MCF 10A (cell line): ENCODE data around the gene DENND2A. TPM values are rescaled to one million over a fixed set of nuclear protein-coding genes. Genes with fewer than 3 reads are reported as not detected.

Source experiments
- BruUV-seq: library from RNA; stranded (reverse); fragments of 400-500 nt; replicated peaks from 2 replicates; lab custom pipeline; 2021; lab: Mats Ljungman, UMichigan
- CTCF ChIA-PET: fragments of 300-600 bp; sonication (Branson Sonifier 250); formaldehyde crosslinking; extraction: SDS; loops from one replicate; lab custom pipeline; 2021; ENCODE audit warnings: antibody characterized with exemption, inconsistent platforms; lab: Yijun Ruan, JAX
- POLR2A ChIA-PET: fragments of 300-600, 350-650 bp; sonication (Branson Sonifier 250); formaldehyde crosslinking; extraction: SDS; loops from one replicate; lab custom pipeline; 2020; ENCODE audit warnings: antibody characterized with exemption, inconsistent platforms; lab: Yijun Ruan, JAX
- DNase-seq: peaks from one replicate; pipeline ENCODE4 v3.0.0-alpha.2; 2018; ENCODE audit not compliant: unreplicated experiment
- H3K27ac Mint-ChIP-seq: one replicate; pipeline ENCODE4 v1.8.0; 2022; ENCODE audit warnings: mild to moderate bottlenecking, low read depth, mixed read lengths; ENCODE audit not compliant: unreplicated experiment
- H3K27me3 Mint-ChIP-seq: one replicate; pipeline ENCODE4 v1.8.0; 2022; ENCODE audit warnings: mixed read lengths; ENCODE audit not compliant: insufficient read depth, unreplicated experiment
- H3K36me3 Mint-ChIP-seq: one replicate; pipeline ENCODE4 v1.8.0; 2022; ENCODE audit warnings: mild to moderate bottlenecking, moderate library complexity, mixed read lengths; ENCODE audit not compliant: insufficient read depth, unreplicated experiment
- H3K4me1 Mint-ChIP-seq: one replicate; pipeline ENCODE4 v1.8.0; 2022; ENCODE audit warnings: mixed read lengths; ENCODE audit not compliant: insufficient read depth, unreplicated experiment
- H3K4me3 Mint-ChIP-seq: one replicate; pipeline ENCODE4 v1.8.0; 2022; ENCODE audit warnings: mild to moderate bottlenecking, moderate library complexity, mixed read lengths; ENCODE audit not compliant: unreplicated experiment
- H3K9me3 Mint-ChIP-seq: one replicate; pipeline ENCODE4 v1.8.0; 2022; ENCODE audit warnings: mixed read lengths; ENCODE audit not compliant: unreplicated experiment
- CTCF ChIP-seq: fragments of 200-600 bp; IDR thresholded peaks from one replicate; pipeline ENCODE4 v1.8.0; 2022; ENCODE audit warnings: antibody characterized with exemption, mild to moderate bottlenecking; ENCODE audit not compliant: unreplicated experiment
- intact Hi-C: fragments of 100-400 bp; cut with micrococcal nuclease; formaldehyde crosslinking; loops from 2 replicates; pipeline ENCODE4 v1.14.1; 2022
- total RNA-seq: library from RNA; stranded (reverse); gene quantifications from 2 replicates; pipeline ENCODE4 v1.2.3, GENCODE V29; 2022

The DENND2A gene
- total RNA-seq, 1 experiment from 2014 or later, result 0.26 TPM

DNA sequence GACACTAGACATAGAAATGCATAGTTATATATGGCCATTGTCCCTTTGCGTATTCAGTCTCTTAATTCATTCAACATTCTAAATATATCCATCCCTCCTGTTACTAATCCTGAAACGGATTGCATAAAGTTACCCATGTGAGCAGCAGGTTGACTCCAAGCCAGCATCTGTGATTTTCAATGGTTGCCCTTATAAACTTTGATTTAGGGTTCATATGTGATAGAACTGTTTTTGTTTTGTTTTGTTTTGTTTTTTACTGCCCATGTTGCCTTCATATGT lies 13.4 kb upstream of the DENND2A start:
- no peaks in the 10 kb centered on the region for H3K27me3 Mint-ChIP-seq
- ChIA-PET POLR2A (interaction anchor here (1.6 kb wide), 1 partner anchor 136 kb away, joined by 14 read pairs; no protein-coding TSS in a partner anchor), CTCF (interaction anchor here (0.6 to 6.5 kb wide), 27 partner anchors 10 to 276 kb away, joined by 3 to 118 read pairs (median 4); partner anchors contain the start of gene MKRN1)
- H3K4me1 Mint-ChIP-seq, result peaks cover 42% of the 10 kb centered on the region
- H3K36me3 Mint-ChIP-seq, result peaks cover 4% of the 10 kb centered on the region
- H3K9me3 Mint-ChIP-seq, result no peaks in the 10 kb centered on the region
- no TSS peak for BruUV-seq
- DNase-seq, result no peak
- H3K4me3 Mint-ChIP-seq, result no peak overlapping the region
- no peak overlapping the region for H3K27ac Mint-ChIP-seq
- intact Hi-C loops, result no loop called here
- no peak for TF ChIP-seq CTCF

- POLR2A ChIA-PET, result interaction anchor here (1.6 kb wide), 1 partner anchor 136 kb away, joined by 14 read pairs; no protein-coding TSS in a partner anchor
- intact Hi-C loops, result loop anchor here (1.0 kb wide), 2 partner anchors 135 to 177 kb away; no protein-coding TSS in a partner anchor
- BruUV-seq, result no TSS peak
- Mint-ChIP-seq H3K27me3 (no peaks in the 10 kb centered on the region), H3K4me3 (no peak overlapping the region), H3K9me3 (no peaks in the 10 kb centered on the region), H3K4me1 (peaks cover 42% of the 10 kb centered on the region), H3K36me3 (peaks cover 4% of the 10 kb centered on the region), H3K27ac (no peak overlapping the region)
- peak; percentile 84 for DNase-seq
- CTCF ChIA-PET, result interaction anchor here (0.6 to 6.5 kb wide), 42 partner anchors 10 to 285 kb away, joined by 3 to 118 read pairs (median 4); partner anchors contain the start of gene MKRN1
- TF ChIP-seq CTCF, result peak; percentile 88
These were observed 12.9 kb upstream of the DENND2A start for GRCh38 chr7:140653319-140654108.

GRCh38 chr7:140650367-140650766 lies 9.8 kb upstream of the DENND2A start:
- TF ChIP-seq CTCF, result no peak
- Mint-ChIP-seq H3K4me1 (peaks cover 25% of the 10 kb centered on the region), H3K36me3 (peaks cover 4% of the 10 kb centered on the region), H3K27me3 (no peaks in the 10 kb centered on the region), H3K27ac (no peak overlapping the region), H3K4me3 (no peak overlapping the region), H3K9me3 (no peaks in the 10 kb centered on the region)
- intact Hi-C loops, result no loop called here
- CTCF ChIA-PET, result interaction anchor here (1.2 to 6.5 kb wide), 5 partner anchors 22 to 176 kb away, joined by 3 to 118 read pairs (median 5); no protein-coding TSS in a partner anchor
- POLR2A ChIA-PET, result no interaction called here
- BruUV-seq, result no TSS peak
- no peak for DNase-seq

- Mint-ChIP-seq H3K4me3 (no peak overlapping the region), H3K9me3 (no peaks in the 10 kb centered on the region), H3K4me1 (peaks cover 25% of the 10 kb centered on the region), H3K36me3 (peaks cover 4% of the 10 kb centered on the region), H3K27ac (peak overlapping the region; percentile 74), H3K27me3 (no peaks in the 10 kb centered on the region)
- BruUV-seq, result no TSS peak
- ChIA-PET POLR2A (interaction anchor here (0.7 to 1.2 kb wide), 3 partner anchors 40 to 171 kb away, joined by 3 to 4 read pairs (median 4); no protein-coding TSS in a partner anchor), CTCF (interaction anchor here (0.6 to 6.5 kb wide), 9 partner anchors 20 to 1912 kb away, joined by 3 to 118 read pairs (median 3); no protein-coding TSS in a partner anchor)
- peak; percentile 71 for DNase-seq
- TF ChIP-seq CTCF, result no peak
- intact Hi-C loops, result loop anchor here (1.0 kb wide), 1 partner anchor 131 kb away; no protein-coding TSS in a partner anchor
These were observed 9.1 kb upstream of the DENND2A start for GRCh38 chr7:140649556-140650205.
